ENCODE data around the gene NCOA1.

DNA sequence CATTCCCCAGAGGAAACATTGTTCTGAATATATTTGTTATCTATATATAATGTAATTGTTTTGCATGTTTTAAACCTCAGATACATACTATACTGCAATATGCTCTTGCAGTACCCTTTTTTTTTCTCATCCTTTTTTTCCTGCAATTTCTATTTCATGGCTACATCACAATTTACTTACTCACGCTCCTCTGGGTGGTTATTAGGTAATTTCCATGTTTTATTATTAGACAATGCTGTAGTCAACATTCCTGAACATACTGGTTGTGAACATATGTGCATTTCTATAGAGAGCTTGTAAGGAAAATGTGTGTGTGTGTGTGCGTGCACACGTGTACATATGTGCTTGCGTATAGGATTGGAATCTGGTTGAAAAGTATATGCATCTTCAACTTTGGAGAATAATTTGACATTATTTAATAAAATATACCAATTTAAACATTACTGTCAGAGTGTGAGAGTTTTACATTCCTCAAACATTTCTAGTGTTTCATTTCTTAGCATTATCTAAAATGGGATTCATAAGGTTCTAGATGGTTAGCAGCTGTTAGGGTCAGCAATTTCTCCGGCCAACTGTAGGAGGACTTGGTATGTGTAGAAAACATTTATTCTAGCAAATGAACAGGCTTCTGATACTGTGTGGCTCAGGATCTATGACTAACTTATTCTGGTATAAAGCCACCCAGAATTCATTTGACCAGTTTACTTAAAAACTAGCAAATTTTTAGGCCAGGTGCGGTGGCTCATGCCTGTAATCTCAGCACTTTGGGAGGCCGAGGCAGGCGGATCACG, 22.4 kb downstream of the NCOA1 start:
- TF ChIP-seq, protein P1, sequence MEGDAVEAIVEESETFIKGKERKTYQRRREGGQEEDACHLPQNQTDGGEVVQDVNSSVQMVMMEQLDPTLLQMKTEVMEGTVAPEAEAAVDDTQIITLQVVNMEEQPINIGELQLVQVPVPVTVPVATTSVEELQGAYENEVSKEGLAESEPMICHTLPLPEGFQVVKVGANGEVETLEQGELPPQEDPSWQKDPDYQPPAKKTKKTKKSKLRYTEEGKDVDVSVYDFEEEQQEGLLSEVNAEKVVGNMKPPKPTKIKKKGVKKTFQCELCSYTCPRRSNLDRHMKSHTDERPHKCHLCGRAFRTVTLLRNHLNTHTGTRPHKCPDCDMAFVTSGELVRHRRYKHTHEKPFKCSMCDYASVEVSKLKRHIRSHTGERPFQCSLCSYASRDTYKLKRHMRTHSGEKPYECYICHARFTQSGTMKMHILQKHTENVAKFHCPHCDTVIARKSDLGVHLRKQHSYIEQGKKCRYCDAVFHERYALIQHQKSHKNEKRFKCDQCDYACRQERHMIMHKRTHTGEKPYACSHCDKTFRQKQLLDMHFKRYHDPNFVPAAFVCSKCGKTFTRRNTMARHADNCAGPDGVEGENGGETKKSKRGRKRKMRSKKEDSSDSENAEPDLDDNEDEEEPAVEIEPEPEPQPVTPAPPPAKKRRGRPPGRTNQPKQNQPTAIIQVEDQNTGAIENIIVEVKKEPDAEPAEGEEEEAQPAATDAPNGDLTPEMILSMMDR (IDR thresholded peaks at IDR 0.05; ENCODE audit: poor library complexity) = no peak
- TF ChIP-seq EZH2 (IDR thresholded peaks at IDR 0.05; ENCODE audit: borderline replicate concordance) = no peak
- TF ChIP-seq EZH2phosphoT487 (IDR thresholded peaks at IDR 0.05; ENCODE audit: low read depth, severe bottlenecking, unreplicated experiment) = no peak
